ENCODE results near the gene BPIFB2. TPM values are rescaled to one million over a fixed set of nuclear protein-coding genes. Genes with fewer than 3 reads are reported as not detected.

The BPIFB2 gene
- total and polyA plus RNA-seq, 10 of the 15 experiments (the other 5 are each of a cell fraction or from before 2014, with no cell fraction given) = not detected

- no peaks in the 10 kb centered on the region; a peak in 1 of 4 replicates for H3K27me3 ChIP-seq (replicated peaks in 1 of 2; ENCODE audit: control insufficient read depth in 2 of 2, insufficient read depth in 2 of 2, low read length in 1 of 2)
- ChIA-PET SMC1A (ENCODE audit: uncharacterized antibody, unreplicated experiment) (no interaction called here), RAD21 (ENCODE audit: unreplicated experiment) (no interaction called here), CTCF (no interaction called here), POLR2A (no interaction called here)
- no peaks in the 10 kb centered on the region for H3K36me3 ChIP-seq (ENCODE audit: control insufficient read depth in 2 of 2, insufficient read depth in 2 of 2, low read length in 1 of 2)
- FAIRE-seq = no peak
- H3K79me2 ChIP-seq (ENCODE audit: control insufficient read depth, insufficient read depth, low read length) = no peaks in the 10 kb centered on the region
- TF ChIP-seq GATAD2B (conservative IDR thresholded peaks at IDR 0.05; ENCODE audit: low read depth) (no peak), NFIC (IDR thresholded peaks at IDR 0.05; ENCODE audit: low read depth, low read length) (no peak), KAT2A (conservative IDR thresholded peaks at IDR 0.05; ENCODE audit: control insufficient read depth, low read depth, low read length) (no peak), SIN3A (IDR thresholded peaks at IDR 0.05; ENCODE audit: low read depth, low read length) (no peak), WRNIP1 (IDR thresholded peaks at IDR 0.05; ENCODE audit: borderline replicate concordance, low read depth, low read length) (no peak), TAF1 (IDR thresholded peaks at IDR 0.05; ENCODE audit: borderline replicate concordance, low read depth, low read length) (no peak), NFXL1 (IDR thresholded peaks at IDR 0.05; ENCODE audit: borderline replicate concordance) (no peak), MTA3 (IDR thresholded peaks at IDR 0.05; ENCODE audit: borderline replicate concordance, low read length) (no peak), ZNF217 (IDR thresholded peaks at IDR 0.05) (no peak), SMARCA5 (IDR thresholded peaks at IDR 0.05) (no peak)
- TF ChIP-seq, protein P1, sequence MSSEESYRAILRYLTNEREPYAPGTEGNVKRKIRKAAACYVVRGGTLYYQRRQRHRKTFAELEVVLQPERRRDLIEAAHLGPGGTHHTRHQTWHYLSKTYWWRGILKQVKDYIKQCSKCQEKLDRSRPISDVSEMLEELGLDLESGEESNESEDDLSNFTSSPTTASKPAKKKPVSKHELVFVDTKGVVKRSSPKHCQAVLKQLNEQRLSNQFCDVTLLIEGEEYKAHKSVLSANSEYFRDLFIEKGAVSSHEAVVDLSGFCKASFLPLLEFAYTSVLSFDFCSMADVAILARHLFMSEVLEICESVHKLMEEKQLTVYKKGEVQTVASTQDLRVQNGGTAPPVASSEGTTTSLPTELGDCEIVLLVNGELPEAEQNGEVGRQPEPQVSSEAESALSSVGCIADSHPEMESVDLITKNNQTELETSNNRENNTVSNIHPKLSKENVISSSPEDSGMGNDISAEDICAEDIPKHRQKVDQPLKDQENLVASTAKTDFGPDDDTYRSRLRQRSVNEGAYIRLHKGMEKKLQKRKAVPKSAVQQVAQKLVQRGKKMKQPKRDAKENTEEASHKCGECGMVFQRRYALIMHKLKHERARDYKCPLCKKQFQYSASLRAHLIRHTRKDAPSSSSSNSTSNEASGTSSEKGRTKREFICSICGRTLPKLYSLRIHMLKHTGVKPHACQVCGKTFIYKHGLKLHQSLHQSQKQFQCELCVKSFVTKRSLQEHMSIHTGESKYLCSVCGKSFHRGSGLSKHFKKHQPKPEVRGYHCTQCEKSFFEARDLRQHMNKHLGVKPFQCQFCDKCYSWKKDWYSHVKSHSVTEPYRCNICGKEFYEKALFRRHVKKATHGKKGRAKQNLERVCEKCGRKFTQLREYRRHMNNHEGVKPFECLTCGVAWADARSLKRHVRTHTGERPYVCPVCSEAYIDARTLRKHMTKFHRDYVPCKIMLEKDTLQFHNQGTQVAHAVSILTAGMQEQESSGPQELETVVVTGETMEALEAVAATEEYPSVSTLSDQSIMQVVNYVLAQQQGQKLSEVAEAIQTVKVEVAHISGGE (CRISPR knock-in tag; IDR thresholded peaks at IDR 0.05) = no peak
- H3K27ac ChIP-seq (ENCODE audit: control insufficient read depth, insufficient read depth) = no peak overlapping the region
- H3K9ac ChIP-seq (ENCODE audit: control insufficient read depth, insufficient read depth, low read length) = no peak overlapping the region
- peaks cover 3% of the 10 kb centered on the region for H3K4me1 ChIP-seq (ENCODE audit: control insufficient read depth, insufficient read depth, low read length)
- H3K4me3 ChIP-seq = no peak overlapping the region
- intact Hi-C loops (cut with micrococcal nuclease; ENCODE audit: unreplicated experiment) (no loop called here), in situ Hi-C loops (cut with MboI) (no loop called here)
- no peaks in the 10 kb centered on the region for H3K9me3 ChIP-seq (replicated peaks; ENCODE audit: control insufficient read depth, insufficient read depth, low read length)
- no peak overlapping the region for H2AFZ ChIP-seq (ENCODE audit: control insufficient read depth, low read depth, low read length)
- ATAC-seq = no peak
- H3K4me2 ChIP-seq (ENCODE audit: control insufficient read depth, insufficient read depth) = no peak overlapping the region
- DNase-seq (ENCODE audit: low read depth, low spot score) = no peak
- no TSS peak for BruUV-seq (replicated peaks)
- 38% methylated on average over 9 of the region's 9 CpGs for WGBS (ENCODE audit: insufficient coverage, insufficient replicate concordance, low lambda C conversion rate, missing lambda C conversion rate)
- no peaks in the 10 kb centered on the region for H4K20me1 ChIP-seq (ENCODE audit: control insufficient read depth, insufficient read depth)
Measured at GRCh38 chr20:33025318-33025876, 17.9 kb downstream of the BPIFB2 start.

Data from GM12878 (cell line).